ENCODE data around the gene SND1. TPM values are rescaled to one million over a fixed set of nuclear protein-coding genes. Genes with fewer than 3 reads are reported as not detected.

Gene SND1
- total and polyA plus RNA-seq, 2 of the 4 experiments (the other 2 are of a cell fraction) = 154 to 294 TPM

- H2AFZ ChIP-seq (replicated peaks; ENCODE audit: low read length, poor library complexity) = no peak overlapping the region
- H2AK5ac ChIP-seq (ENCODE audit: low read depth, low read length) = no peak overlapping the region
- H2BK15ac ChIP-seq (ENCODE audit: low read depth, low read length) = no peak overlapping the region
- BruUV-seq (replicated peaks) = no TSS peak
- intact Hi-C loops (cut with micrococcal nuclease) (no loop called here), in situ Hi-C loops (cut with MboI; ENCODE audit: low sequenced_read_pairs) (no loop called here), dilution Hi-C loops (cut with HindIII; ENCODE audit: low sequenced_read_pairs, unreplicated experiment) (no loop called here)
- ChIA-PET CTCF (no interaction called here), POLR2A (ENCODE audit: unreplicated experiment) (no interaction called here)
- H4K8ac ChIP-seq (ENCODE audit: low read depth in 2 of 2, low read length in 2 of 2) = no peak overlapping the region
- H3K23ac ChIP-seq (ENCODE audit: low read depth, low read length) = no peak overlapping the region
- no peak for DNase-seq
- no peak for ATAC-seq (ENCODE audit: low read depth)
- H3K4me3 ChIP-seq (ENCODE audit: insufficient read depth, low read depth, low read length) = no peak overlapping the region
- no peak overlapping the region for H3K56ac ChIP-seq (ENCODE audit: extremely low read depth, insufficient read depth, low read length)
- H3K27ac ChIP-seq (ENCODE audit: insufficient read depth, low read length) = no peak overlapping the region
- no peak overlapping the region for H2AK9ac ChIP-seq (replicated peaks; ENCODE audit: low read depth, low read length, poor library complexity)
- peaks cover 3% of the 10 kb centered on the region; the same call in 1 of the 2 replicates for H3K36me3 ChIP-seq (ENCODE audit: control insufficient read depth, insufficient read depth, low read length)
- no peak overlapping the region for H2BK20ac ChIP-seq (ENCODE audit: low read depth, low read length)
- H4K91ac ChIP-seq (ENCODE audit: insufficient read depth, low read depth, low read length) = no peak overlapping the region
- H3K9me3 ChIP-seq (ENCODE audit: control insufficient read depth, insufficient read depth, low read length) = no peaks in the 10 kb centered on the region
- H4K5ac ChIP-seq (ENCODE audit: low read depth, low read length) = no peak overlapping the region
- no peak overlapping the region for H3K4ac ChIP-seq (ENCODE audit: low read depth, low read length)
- peaks cover 12% of the 10 kb centered on the region for H3K9me1 ChIP-seq (ENCODE audit: insufficient read depth, low read length)
- no peak for TF ChIP-seq MAFK (IDR thresholded peaks at IDR 0.05; ENCODE audit: low read depth, low read length)
- TF ChIP-seq POLR2A (IDR thresholded peaks at IDR 0.05; ENCODE audit: low read depth, low read length) = no peak
- no peak for TF ChIP-seq NFE2L2 (IDR thresholded peaks at IDR 0.05; ENCODE audit: low read depth, low read length)
- TF ChIP-seq SMC3 (IDR thresholded peaks at IDR 0.05; ENCODE audit: low read depth, low read length) = no peak
- TF ChIP-seq BHLHE40 (IDR thresholded peaks at IDR 0.05; ENCODE audit: low read depth, low read length) = no peak
- no peak for TF ChIP-seq MXI1 (IDR thresholded peaks at IDR 0.05; ENCODE audit: borderline replicate concordance, low read depth, low read length)
- no peak for TF ChIP-seq CEBPB (IDR thresholded peaks at IDR 0.05; ENCODE audit: low read depth, low read length)
- TF ChIP-seq CHD1 (IDR thresholded peaks at IDR 0.05; ENCODE audit: low read depth, low read length) = no peak
- no peak for TF ChIP-seq USF2 (IDR thresholded peaks at IDR 0.05; ENCODE audit: low read depth, low read length)
- no peak for TF ChIP-seq RFX5 (IDR thresholded peaks at IDR 0.05; ENCODE audit: low read depth, low read length)
- no peak for TF ChIP-seq MAZ (IDR thresholded peaks at IDR 0.05; ENCODE audit: borderline replicate concordance, low read depth, low read length)
- no peak for TF ChIP-seq CTCF (conservative IDR thresholded peaks at IDR 0.05; ENCODE audit: low read depth, low read length)
- no peak for TF ChIP-seq RCOR1 (IDR thresholded peaks at IDR 0.05; ENCODE audit: insufficient replicate concordance, low read length)
- no peak for TF ChIP-seq ELK1 (IDR thresholded peaks at IDR 0.05; ENCODE audit: borderline replicate concordance, low read depth, low read length)
- no peak for TF ChIP-seq FOS (IDR thresholded peaks at IDR 0.05; ENCODE audit: low read depth, low read length)
- no peak for TF ChIP-seq RAD21 (IDR thresholded peaks at IDR 0.05; ENCODE audit: low read length)
- H3K4me1 ChIP-seq (ENCODE audit: control insufficient read depth, insufficient read depth, low read length) = peaks cover 9% of the 10 kb centered on the region
- H3K14ac ChIP-seq (replicated peaks; ENCODE audit: low read depth, low read length) = no peak overlapping the region
- H3K4me2 ChIP-seq (ENCODE audit: low read depth, low read length) = no peak overlapping the region
- H3K79me1 ChIP-seq (ENCODE audit: low read depth in 1 of 2, low read length in 2 of 2) = peaks cover 26 to 79% of the 10 kb centered on the region in 2 experiments; a peak in 3 of 4 replicates
- no peak overlapping the region for H2BK5ac ChIP-seq (ENCODE audit: low read depth, low read length, poor library complexity, severe bottlenecking)
- H2BK120ac ChIP-seq (ENCODE audit: low read depth, low read length) = no peak overlapping the region
- WGBS, 2 experiments (ENCODE audit: extremely low coverage in 2 of 2, insufficient read length in 1 of 2) = 80% methylated on average over 4 of the region's 4 CpGs; no CpG with 5 or more reads in 1 of the 2 experiments
- peaks cover 74% of the 10 kb centered on the region for H4K20me1 ChIP-seq (ENCODE audit: insufficient read depth, low read length)
- no peak overlapping the region for H3K9ac ChIP-seq (ENCODE audit: low read depth, low read length)
- H3K18ac ChIP-seq (ENCODE audit: low read depth, low read length) = no peak overlapping the region
- no peaks in the 10 kb centered on the region for H3K27me3 ChIP-seq (ENCODE audit: control insufficient read depth, insufficient read depth, low read length)
Observed at GRCh38 chr7:127769137-127769536, 117.1 kb downstream of the SND1 start.
